Activated naive CD4-positive, alpha-beta T cell treated with anti-CD3 and anti-CD28 coated beads, Interleukin-2, amount 10 ng/mL, durations not matched to agents 7 days and 5 days (primary cell): ENCODE data around the gene STX5.
"Not testable (repeated sequence)": the region's sequence is repeated elsewhere in the genome, so short reads cannot be mapped to it uniquely, and the experiment has no call there.

Experiments
- CTCF ChIA-PET: fragments of 350-600 bp; sonication (Branson Sonifier 250); formaldehyde crosslinking; loops from one replicate; lab custom pipeline; 2021; ENCODE audit warnings: antibody characterized with exemption; lab: Charles Lee
- DNase-seq: peaks from one replicate; pipeline ENCODE4 v3.0.0-alpha.2; 2020
- H3K27ac Mint-ChIP-seq: one replicate; pipeline ENCODE4 v1.8.0; 2021; ENCODE audit warnings: mild to moderate bottlenecking, moderate library complexity, mixed read lengths
- H3K27me3 Mint-ChIP-seq: one replicate; pipeline ENCODE4 v1.8.0; 2021; ENCODE audit warnings: mild to moderate bottlenecking, mixed read lengths
- H3K36me3 Mint-ChIP-seq: one replicate; pipeline ENCODE4 v1.8.0; 2021; ENCODE audit warnings: mixed read lengths
- H3K4me1 Mint-ChIP-seq: one replicate; pipeline ENCODE4 v1.8.0; 2021; ENCODE audit warnings: mixed read lengths
- H3K4me3 Mint-ChIP-seq: one replicate; pipeline ENCODE4 v1.8.0; 2021; ENCODE audit warnings: mild to moderate bottlenecking, moderate library complexity, mixed read lengths
- H3K9me3 Mint-ChIP-seq: one replicate; pipeline ENCODE4 v1.8.0; 2021; ENCODE audit warnings: mixed read lengths

Gene STX5

GRCh38 chr11:62831520-62832335, at the start of gene STX5:
Gene STX5 (minus strand): TSS chr11:62832051. CDS start chr11:62831243, 808 bp downstream.
- Mint-ChIP-seq H3K27ac (peak within 1 kb of the TSS; percentile 98), H3K4me1 (peaks cover 45% of the 10 kb centered on the region), H3K4me3 (peak within 1 kb of the TSS; percentile 90), H3K27me3 (no peaks in the 10 kb centered on the region), H3K9me3 (no peaks in the 10 kb centered on the region), H3K36me3 (peaks cover 39% of the 10 kb centered on the region)
- peak; percentile 100 for DNase-seq
- CTCF ChIA-PET = interaction anchor here (0.5 to 2.1 kb wide), 3 partner anchors 45 to 59 kb away, joined by 3 to 18 read pairs (median 3); partner anchors contain the start of genes SLC3A2 and TMEM179B

- CTCF ChIA-PET = interaction anchor here (0.8 to 3.9 kb wide), 12 partner anchors 14 to 457 kb away, joined by 3 to 32 read pairs (median 4); partner anchors contain the start of genes C11orf98, CSKMT, STX5 and TMEM179B
- Mint-ChIP-seq H3K4me1 (peaks cover 52% of the 10 kb centered on the region), H3K27ac (peak within 1 kb of the TSS; percentile 100), H3K4me3 (peak within 1 kb of the TSS; percentile 97), H3K36me3 (peaks cover 58% of the 10 kb centered on the region), H3K9me3 (no peaks in the 10 kb centered on the region), H3K27me3 (peaks cover 4% of the 10 kb centered on the region)
- peak; percentile 92 for DNase-seq
Measured at GRCh38 chr11:62880803-62881578, 49.1 kb upstream of the STX5 start, which contains the start of gene SLC3A2. Gene SLC3A2 (plus strand): TSS chr11:62880896. CDS start chr11:62881024, 128 bp downstream.

GRCh38 chr11:62880231-62880802, 48.5 kb upstream of the STX5 start:
- peaks cover 4% of the 10 kb centered on the region for H3K27me3 Mint-ChIP-seq
- H3K9me3 Mint-ChIP-seq = no peaks in the 10 kb centered on the region
- no peak for DNase-seq
- H3K4me3 Mint-ChIP-seq = peak overlapping the region; percentile 97
- peaks cover 45% of the 10 kb centered on the region for H3K4me1 Mint-ChIP-seq
- peak overlapping the region; percentile 100 for H3K27ac Mint-ChIP-seq
- H3K36me3 Mint-ChIP-seq = peaks cover 51% of the 10 kb centered on the region
- CTCF ChIA-PET = interaction anchor here (0.8 to 3.9 kb wide), 11 partner anchors 11 to 456 kb away, joined by 3 to 32 read pairs (median 3); partner anchors contain the start of gene TMEM179B

GRCh38 chr11:62879235-62879978, 47.6 kb upstream of the STX5 start:
- H3K9me3 Mint-ChIP-seq = no peaks in the 10 kb centered on the region
- peaks cover 38% of the 10 kb centered on the region for H3K4me1 Mint-ChIP-seq
- CTCF ChIA-PET = interaction anchor here (0.9 to 3.9 kb wide), 6 partner anchors 10 to 199 kb away, joined by 3 to 32 read pairs (median 3); partner anchors contain the start of gene TMEM179B
- H3K27me3 Mint-ChIP-seq = peaks cover 4% of the 10 kb centered on the region
- peak overlapping the region; percentile 97 for H3K4me3 Mint-ChIP-seq
- peak overlapping the region; percentile 100 for H3K27ac Mint-ChIP-seq
- no peak for DNase-seq
- peaks cover 45% of the 10 kb centered on the region for H3K36me3 Mint-ChIP-seq

- DNase-seq = no peak
- CTCF ChIA-PET = no interaction called here
- Mint-ChIP-seq H3K4me1 (peaks cover 17% of the 10 kb centered on the region), H3K36me3 (peaks cover 23% of the 10 kb centered on the region), H3K27me3 (peaks cover 4% of the 10 kb centered on the region), H3K9me3 (no peaks in the 10 kb centered on the region), H3K27ac (no peak overlapping the region), H3K4me3 (no peak overlapping the region)
Measured at GRCh38 chr11:62876712-62877111, 44.9 kb upstream of the STX5 start.

- H3K27ac Mint-ChIP-seq = no peak overlapping the region
- CTCF ChIA-PET = no interaction called here
Measured at GRCh38 chr11:62875698-62876478, 44.0 kb upstream of the STX5 start.

GRCh38 chr11:62874851-62875250, 43.0 kb upstream of the STX5 start:
- CTCF ChIA-PET = interaction anchor here (0.8 kb wide), 1 partner anchor 11 kb away, joined by 3 read pairs; no protein-coding TSS in a partner anchor

More at GRCh38 chr11:62875698-62876478, 44.0 kb upstream of the STX5 start:
- peaks cover 19% of the 10 kb centered on the region for H3K36me3 Mint-ChIP-seq
- peaks cover 17% of the 10 kb centered on the region for H3K4me1 Mint-ChIP-seq
- H3K27me3 Mint-ChIP-seq = peaks cover 3% of the 10 kb centered on the region
- DNase-seq = no peak
- no peaks in the 10 kb centered on the region for H3K9me3 Mint-ChIP-seq
- H3K4me3 Mint-ChIP-seq = no peak overlapping the region

GRCh38 chr11:62865635-62866034, 33.8 kb upstream of the STX5 start:
- Mint-ChIP-seq H3K4me1 (peaks cover 27% of the 10 kb centered on the region), H3K27me3 (no peaks in the 10 kb centered on the region), H3K27ac (no peak overlapping the region), H3K4me3 (no peak overlapping the region), H3K36me3 (peaks cover 2% of the 10 kb centered on the region), H3K9me3 (no peaks in the 10 kb centered on the region)
- DNase-seq = no peak
- CTCF ChIA-PET = interaction anchor here (0.8 to 1.1 kb wide), 2 partner anchors 79 kb away, joined by 3 read pairs; no protein-coding TSS in a partner anchor

More at GRCh38 chr11:62874851-62875250, 43.0 kb upstream of the STX5 start:
- Mint-ChIP-seq H3K36me3 (peaks cover 14% of the 10 kb centered on the region), H3K9me3 (no peaks in the 10 kb centered on the region), H3K4me1 (peaks cover 9% of the 10 kb centered on the region), H3K4me3 (no peak overlapping the region), H3K27ac (no peak overlapping the region), H3K27me3 (no peaks in the 10 kb centered on the region)
- DNase-seq = no peak

GRCh38 chr11:62863687-62864335, 32.0 kb upstream of the STX5 start:
- no peaks in the 10 kb centered on the region for H3K27me3 Mint-ChIP-seq

GRCh38 chr11:62861564-62862192, 29.8 kb upstream of the STX5 start:
- not testable (repeated sequence) for DNase-seq, H3K27ac Mint-ChIP-seq, H3K9me3 Mint-ChIP-seq, H3K27me3 Mint-ChIP-seq, H3K36me3 Mint-ChIP-seq, H3K4me3 Mint-ChIP-seq
- H3K4me1 Mint-ChIP-seq = peaks cover 59% of the 10 kb centered on the region
- CTCF ChIA-PET = interaction anchor here (0.6 to 3.9 kb wide), 6 partner anchors 11 to 129 kb away, joined by 3 to 46 read pairs (median 5); partner anchors contain the start of genes SLC3A2 and TMEM179B

More at GRCh38 chr11:62863687-62864335, 32.0 kb upstream of the STX5 start:
- peaks cover 40% of the 10 kb centered on the region for H3K4me1 Mint-ChIP-seq
- H3K4me3 Mint-ChIP-seq = no peak overlapping the region
- no peak for DNase-seq
- CTCF ChIA-PET = interaction anchor here (0.7 to 3.9 kb wide), 10 partner anchors 9 to 469 kb away, joined by 3 to 46 read pairs (median 4); partner anchors contain the start of gene TMEM179B
- no peak overlapping the region for H3K27ac Mint-ChIP-seq
- H3K36me3 Mint-ChIP-seq = peaks cover 2% of the 10 kb centered on the region
- H3K9me3 Mint-ChIP-seq = no peaks in the 10 kb centered on the region

GRCh38 chr11:62860835-62861563, 29.1 kb upstream of the STX5 start:
- Mint-ChIP-seq H3K27ac (peak overlapping the region; percentile 81), H3K36me3 (peaks cover 8% of the 10 kb centered on the region), H3K9me3 (no peaks in the 10 kb centered on the region), H3K27me3 (peaks cover 1% of the 10 kb centered on the region), H3K4me1 (peaks cover 65% of the 10 kb centered on the region), H3K4me3 (no peak overlapping the region)
- no peak for DNase-seq
- CTCF ChIA-PET = interaction anchor here (0.6 to 3.9 kb wide), 4 partner anchors 19 to 128 kb away, joined by 3 to 46 read pairs (median 5); partner anchors contain the start of gene TMEM179B
